Measurements from ENCODE around the gene HMHB1. TPM values are rescaled to one million over a fixed set of nuclear protein-coding genes. Genes with fewer than 3 reads are reported as not detected.

The HMHB1 gene
- total RNA-seq, 1 donor from 2014 or later, result not detected

GRCh38 chr5:143833177-143833576, 21.2 kb downstream of the HMHB1 start:
- no peak for TF ChIP-seq CTCF (IDR thresholded peaks at IDR 0.05; ENCODE audit: unreplicated experiment)
- DNase-seq (ENCODE audit: low spot score), result no peak
- H3K9me3 Mint-ChIP-seq (ENCODE audit: unreplicated experiment), result no peaks in the 10 kb centered on the region
- H3K4me1 Mint-ChIP-seq (ENCODE audit: unreplicated experiment), result no peaks in the 10 kb centered on the region
- H3K36me3 Mint-ChIP-seq (ENCODE audit: low read depth, unreplicated experiment), result no peaks in the 10 kb centered on the region
- H3K27ac Mint-ChIP-seq (ENCODE audit: unreplicated experiment), result no peak overlapping the region
- no peaks in the 10 kb centered on the region for H3K27me3 Mint-ChIP-seq (ENCODE audit: unreplicated experiment)
- no peak overlapping the region for H3K4me3 Mint-ChIP-seq (ENCODE audit: unreplicated experiment)

- H3K36me3 Mint-ChIP-seq (ENCODE audit: low read depth, unreplicated experiment), result no peaks in the 10 kb centered on the region
- no peak overlapping the region for H3K4me3 Mint-ChIP-seq (ENCODE audit: unreplicated experiment)
- no peak for TF ChIP-seq CTCF (IDR thresholded peaks at IDR 0.05; ENCODE audit: unreplicated experiment)
- no peaks in the 10 kb centered on the region for H3K27me3 Mint-ChIP-seq (ENCODE audit: unreplicated experiment)
- no peak for DNase-seq (ENCODE audit: low spot score)
- H3K27ac Mint-ChIP-seq (ENCODE audit: unreplicated experiment), result no peak overlapping the region
- no peaks in the 10 kb centered on the region for H3K9me3 Mint-ChIP-seq (ENCODE audit: unreplicated experiment)
- H3K4me1 Mint-ChIP-seq (ENCODE audit: unreplicated experiment), result no peaks in the 10 kb centered on the region
These were observed 23.3 kb downstream of the HMHB1 start for GRCh38 chr5:143835251-143835650.

GRCh38 chr5:143836161-143836725, 24.3 kb downstream of the HMHB1 start:
- no peak for TF ChIP-seq CTCF (IDR thresholded peaks at IDR 0.05; ENCODE audit: unreplicated experiment)
- H3K4me1 Mint-ChIP-seq (ENCODE audit: unreplicated experiment), result no peaks in the 10 kb centered on the region
- no peaks in the 10 kb centered on the region for H3K36me3 Mint-ChIP-seq (ENCODE audit: low read depth, unreplicated experiment)
- H3K27me3 Mint-ChIP-seq (ENCODE audit: unreplicated experiment), result no peaks in the 10 kb centered on the region
- H3K9me3 Mint-ChIP-seq (ENCODE audit: unreplicated experiment), result no peaks in the 10 kb centered on the region
- H3K27ac Mint-ChIP-seq (ENCODE audit: unreplicated experiment), result no peak overlapping the region
- H3K4me3 Mint-ChIP-seq (ENCODE audit: unreplicated experiment), result no peak overlapping the region
- no peak for DNase-seq (ENCODE audit: low spot score)

- H3K27me3 Mint-ChIP-seq (ENCODE audit: unreplicated experiment), result no peaks in the 10 kb centered on the region
- no peak overlapping the region for H3K4me3 Mint-ChIP-seq (ENCODE audit: unreplicated experiment)
- TF ChIP-seq CTCF (IDR thresholded peaks at IDR 0.05; ENCODE audit: unreplicated experiment), result no peak
- H3K9me3 Mint-ChIP-seq (ENCODE audit: unreplicated experiment), result no peaks in the 10 kb centered on the region
- H3K27ac Mint-ChIP-seq (ENCODE audit: unreplicated experiment), result no peak overlapping the region
- H3K4me1 Mint-ChIP-seq (ENCODE audit: unreplicated experiment), result no peaks in the 10 kb centered on the region
- H3K36me3 Mint-ChIP-seq (ENCODE audit: low read depth, unreplicated experiment), result no peaks in the 10 kb centered on the region
- DNase-seq (ENCODE audit: low spot score), result no peak
These were observed 25.4 kb downstream of the HMHB1 start for GRCh38 chr5:143837306-143837848.

- no peak overlapping the region for H3K27ac Mint-ChIP-seq (ENCODE audit: unreplicated experiment)
- no peaks in the 10 kb centered on the region for H3K9me3 Mint-ChIP-seq (ENCODE audit: unreplicated experiment)
- no peaks in the 10 kb centered on the region for H3K4me1 Mint-ChIP-seq (ENCODE audit: unreplicated experiment)
- no peak for DNase-seq (ENCODE audit: low spot score)
- TF ChIP-seq CTCF (IDR thresholded peaks at IDR 0.05; ENCODE audit: unreplicated experiment), result no peak
- no peaks in the 10 kb centered on the region for H3K36me3 Mint-ChIP-seq (ENCODE audit: low read depth, unreplicated experiment)
- H3K4me3 Mint-ChIP-seq (ENCODE audit: unreplicated experiment), result no peak overlapping the region
- no peaks in the 10 kb centered on the region for H3K27me3 Mint-ChIP-seq (ENCODE audit: unreplicated experiment)
These were observed 29.5 kb downstream of the HMHB1 start for GRCh38 chr5:143841446-143841845.

All from endothelial cell (in vitro differentiated cells).